Neural crest cell (in vitro differentiated cells): ENCODE results near the gene FBXL12. TPM values are rescaled to one million over a fixed set of nuclear protein-coding genes. Genes with fewer than 3 reads are reported as not detected.
A peak's percentile ranks its signal among the peaks of the same experiment; 100 is the strongest.

Source experiments
- DNase-seq: peaks from one replicate; pipeline ENCODE4 v3.0.0; 2021; ENCODE audit warnings: low read depth, mixed read lengths, low spot score
- H3K27ac Mint-ChIP-seq: one replicate; pipeline ENCODE4 v1.8.0; 2021; ENCODE audit warnings: mild to moderate bottlenecking, mixed read lengths; ENCODE audit not compliant: unreplicated experiment
- H3K27me3 Mint-ChIP-seq: 2 replicates; pipeline ENCODE4 v1.8.0; 2021; ENCODE audit warnings: low read depth, mild to moderate bottlenecking, mixed read lengths
- H3K36me3 Mint-ChIP-seq: 2 replicates; pipeline ENCODE4 v1.8.0; 2021; ENCODE audit warnings: low read depth, mild to moderate bottlenecking, mixed read lengths
- H3K4me1 Mint-ChIP-seq: 2 replicates; pipeline ENCODE4 v1.8.0; 2021; ENCODE audit warnings: mixed read lengths
- H3K4me3 Mint-ChIP-seq: one replicate; pipeline ENCODE4 v1.8.0; 2021; ENCODE audit warnings: mild to moderate bottlenecking, mixed read lengths
- H3K9me3 Mint-ChIP-seq: 2 replicates; pipeline ENCODE4 v1.8.0; 2021; ENCODE audit warnings: mixed read lengths
- CTCF ChIP-seq: fragments of 200-600 bp; sonication (generic); conservative IDR thresholded peaks from 2 replicates; pipeline ENCODE4 v1.5.0; 2021; ENCODE audit warnings: antibody characterized with exemption, mild to moderate bottlenecking
- total RNA-seq: library from RNA; stranded (reverse); gene quantifications from 2 replicates; pipeline ENCODE4 v1.2.1, GENCODE V29; 2021

Gene FBXL12
- total RNA-seq, 1 donor from 2014 or later: 33.1 TPM

- Mint-ChIP-seq H3K4me1 (peaks cover 15% of the 10 kb centered on the region), H3K36me3 (peaks cover 20% of the 10 kb centered on the region), H3K4me3 (peak within 1 kb of the TSS; percentile 99), H3K9me3 (peaks cover 7% of the 10 kb centered on the region), H3K27me3 (no peaks in the 10 kb centered on the region), H3K27ac (peak within 1 kb of the TSS; percentile 98)
- TF ChIP-seq CTCF: no peak
- DNase-seq: peak; percentile 88
Observed at GRCh38 chr19:9768175-9769112, 50.4 kb downstream of the FBXL12 start, which contains the start of gene ZNF846. Gene ZNF846 (minus strand): TSS chr19:9768738. CDS start chr19:9764950, 3,788 bp downstream.

Other genes with a start within 250 kb of the FBXL12 start
- 71.1 and 78.7 TPM in 2 replicates for gene ZNF121, start 234.6 kb downstream of the FBXL12 start, total RNA-seq
- 57.7 and 63.9 TPM in 2 replicates for gene ZNF561, start 197.8 kb downstream of the FBXL12 start, total RNA-seq
- gene ZNF562, start 144.0 kb downstream of the FBXL12 start, total RNA-seq: 23.3 and 25.8 TPM in 2 replicates
- 7.6 and 11.0 TPM in 2 replicates for gene ZNF846, start 50.3 kb downstream of the FBXL12 start, total RNA-seq
- 366 and 373 TPM in 2 replicates for gene UBL5, start 8.8 kb upstream of the FBXL12 start, total RNA-seq
- 117 and 127 TPM in 2 replicates for gene PIN1, start 16.2 kb upstream of the FBXL12 start, total RNA-seq
- gene OLFM2, start 117.4 kb upstream of the FBXL12 start, total RNA-seq: 6.8 and 7.3 TPM in 2 replicates
- gene COL5A3, start 191.4 kb upstream of the FBXL12 start, total RNA-seq: 0.61 and 0.86 TPM in 2 replicates
- not detected in 2 replicates for gene RDH8, start 194.4 kb upstream of the FBXL12 start, total RNA-seq